SK-N-SH (cell line): ENCODE results near the gene TBX18.

Source experiments
- CTCF ChIP-seq: fragments of 200-600 bp; sonication (generic); IDR thresholded peaks from 2 replicates; pipeline ENCODE4 v1.6.1; 2017; ENCODE audit warnings: antibody characterized with exemption, mild to moderate bottlenecking, moderate library complexity
- EP300 ChIP-seq, 2 experiments: IDR thresholded peaks; 2 replicates each; pipeline versions ENCODE4 v1.4.0 to v1.6.1; 2012; ENCODE audit warnings: borderline replicate concordance in 1 of 2, low read depth in 1 of 2, low read length in 1 of 2
- EZH2phosphoT487 ChIP-seq: fragments of 200-600 bp; sonication (generic); IDR thresholded peaks from 2 replicates; pipeline ENCODE4 v1.6.1; 2017; ENCODE audit warnings: low read depth, mixed run types, mild to moderate bottlenecking, antibody characterized with exemption, moderate library complexity, borderline replicate concordance
- GABPA ChIP-seq: IDR thresholded peaks from 2 replicates; pipeline ENCODE4 v1.4.0; 2012; ENCODE audit warnings: low read depth, mild to moderate bottlenecking
- PBX3 ChIP-seq: IDR thresholded peaks from 2 replicates; pipeline ENCODE4; 2012
- RAD21 ChIP-seq: IDR thresholded peaks from 2 replicates; pipeline ENCODE4 v1.6.1; 2012; ENCODE audit warnings: mild to moderate bottlenecking, low read length
- REST ChIP-seq: IDR thresholded peaks from 2 replicates; pipeline ENCODE4 v1.6.1; 2012; ENCODE audit warnings: mild to moderate bottlenecking, low read depth, low read length, moderate library complexity
- YY1 ChIP-seq: IDR thresholded peaks from 2 replicates; pipeline ENCODE4 v1.4.0; 2012; ENCODE audit warnings: low read depth, mild to moderate bottlenecking

GRCh38 chr6:84688141-84688873 is 76.1 kb downstream of the TBX18 start:
- TF ChIP-seq EP300 (IDR thresholded peaks at IDR 0.05; ENCODE audit: borderline replicate concordance in 1 of 2, low read depth in 1 of 2, low read length in 1 of 2) (no peak), CTCF (no peak), REST (no peak), PBX3 (peak; percentile 67), EZH2phosphoT487 (no peak), YY1 (no peak), RAD21 (no peak), GABPA (no peak)
